GM23248 (cell line): ENCODE measurements around the gene TMEM8B. TPM values are rescaled to one million over a fixed set of nuclear protein-coding genes. Genes with fewer than 3 reads are reported as not detected.

Experiments
- DNase-seq: peaks from one replicate; pipeline ENCODE4 v3.0.0-alpha.2; 2015
- H2AFZ ChIP-seq: fragments of 200-600 bp; sonication (generic); 2 replicates; pipeline ENCODE4 v1.6.1; 2016; ENCODE audit warnings: antibody characterized with exemption
- H3F3A ChIP-seq: fragments of 200-600 bp; sonication (generic); 2 replicates; pipeline ENCODE4 v1.6.1; 2016; ENCODE audit warnings: mild to moderate bottlenecking, antibody characterized with exemption, mixed run types; ENCODE audit not compliant: insufficient read depth
- H3K27ac ChIP-seq: fragments of 200-600 bp; sonication (generic); 2 replicates; pipeline ENCODE4 v1.5.1; 2016; ENCODE audit warnings: mild to moderate bottlenecking
- H3K27me3 ChIP-seq: fragments of 200-600 bp; sonication (generic); replicated peaks from 2 replicates; pipeline ENCODE4 v1.6.1; 2016; ENCODE audit warnings: mild to moderate bottlenecking; ENCODE audit not compliant: insufficient read depth
- H3K36me3 ChIP-seq: fragments of 200-600 bp; sonication (generic); 2 replicates; pipeline ENCODE4 v1.6.1; 2016; ENCODE audit warnings: low read depth, mild to moderate bottlenecking
- H3K4me1 ChIP-seq: fragments of 200-600 bp; sonication (generic); 2 replicates; pipeline ENCODE4 v1.6.1; 2016; ENCODE audit warnings: mild to moderate bottlenecking; ENCODE audit not compliant: insufficient read depth
- H3K4me2 ChIP-seq: fragments of 200-600 bp; sonication (generic); one replicate; pipeline ENCODE4 v1.6.1; 2016; ENCODE audit warnings: mild to moderate bottlenecking; ENCODE audit not compliant: unreplicated experiment
- H3K4me3 ChIP-seq: fragments of 200-600 bp; sonication (generic); 2 replicates; pipeline ENCODE4 v1.5.1; 2016; ENCODE audit warnings: mild to moderate bottlenecking
- H3K79me2 ChIP-seq: fragments of 200-600 bp; sonication (generic); 2 replicates; pipeline ENCODE4 v1.6.1; 2016; ENCODE audit warnings: mild to moderate bottlenecking; ENCODE audit not compliant: insufficient read depth
- H3K9ac ChIP-seq: fragments of 200-600 bp; sonication (generic); 2 replicates; pipeline ENCODE4 v1.6.1; 2016; ENCODE audit warnings: mild to moderate bottlenecking
- H3K9me2 ChIP-seq: fragments of 200-600 bp; sonication (generic); 2 replicates; pipeline ENCODE4 v1.6.1; 2016; ENCODE audit warnings: mixed run types, mild to moderate bottlenecking, moderate library complexity; ENCODE audit not compliant: insufficient read depth
- H3K9me3 ChIP-seq: fragments of 200-600 bp; sonication (generic); one replicate; pipeline ENCODE4 v1.6.1; 2017; ENCODE audit warnings: low read depth
- H4K20me1 ChIP-seq: fragments of 200-600 bp; sonication (generic); 2 replicates; pipeline ENCODE4 v1.6.0; 2016; ENCODE audit not compliant: insufficient read depth
- EZH2 ChIP-seq: fragments of 200-600 bp; sonication (generic); IDR thresholded peaks from 2 replicates; pipeline ENCODE4 v1.6.1; 2018; ENCODE audit warnings: antibody characterized with exemption, mild to moderate bottlenecking; ENCODE audit not compliant: insufficient read depth, poor library complexity, severe bottlenecking
- EZH2phosphoT487 ChIP-seq: fragments of 200-600 bp; sonication (generic); IDR thresholded peaks from 2 replicates; pipeline ENCODE4 v1.6.1; 2018; ENCODE audit warnings: antibody characterized with exemption, moderate library complexity, mild to moderate bottlenecking, low read depth; ENCODE audit not compliant: insufficient read depth
- WGBS, 2 experiments: methylation state at CpG; one replicate each; pipeline ENCODE4 v1.1.6; 2015 to 2017; ENCODE audit warnings: low lambda C conversion rate in 2 of 2, low coverage in 1 of 2; ENCODE audit errors: missing lambda C conversion rate in 2 of 2; 5-methylcytosine and 5-hydroxymethylcytosine counted together
- in situ Hi-C: fragments of 300-500 bp; cut with MboI; formaldehyde crosslinking; loops from 2 replicates; pipeline ENCODE4 v1.15.0; 2020
- polyA plus RNA-seq: library from polyadenylated mRNA; unstranded; fragments of >200 nt; fragmentation: Nextera tagmentation; extraction: Ambion mirVana; gene quantifications from 2 replicates; pipeline ENCODE4 v1.2.1, GENCODE V29; 2016
- total RNA-seq: library from RNA; depleted of rRNA; stranded (reverse); fragments of >200 nt; shearing (Covaris generic); gene quantifications from 2 replicates; pipeline ENCODE4 v1.2.3, GENCODE V29; 2014

The TMEM8B gene
- total and polyA plus RNA-seq, 2 experiments from 2014 or later, result 3.7 to 4.9 TPM

DNA sequence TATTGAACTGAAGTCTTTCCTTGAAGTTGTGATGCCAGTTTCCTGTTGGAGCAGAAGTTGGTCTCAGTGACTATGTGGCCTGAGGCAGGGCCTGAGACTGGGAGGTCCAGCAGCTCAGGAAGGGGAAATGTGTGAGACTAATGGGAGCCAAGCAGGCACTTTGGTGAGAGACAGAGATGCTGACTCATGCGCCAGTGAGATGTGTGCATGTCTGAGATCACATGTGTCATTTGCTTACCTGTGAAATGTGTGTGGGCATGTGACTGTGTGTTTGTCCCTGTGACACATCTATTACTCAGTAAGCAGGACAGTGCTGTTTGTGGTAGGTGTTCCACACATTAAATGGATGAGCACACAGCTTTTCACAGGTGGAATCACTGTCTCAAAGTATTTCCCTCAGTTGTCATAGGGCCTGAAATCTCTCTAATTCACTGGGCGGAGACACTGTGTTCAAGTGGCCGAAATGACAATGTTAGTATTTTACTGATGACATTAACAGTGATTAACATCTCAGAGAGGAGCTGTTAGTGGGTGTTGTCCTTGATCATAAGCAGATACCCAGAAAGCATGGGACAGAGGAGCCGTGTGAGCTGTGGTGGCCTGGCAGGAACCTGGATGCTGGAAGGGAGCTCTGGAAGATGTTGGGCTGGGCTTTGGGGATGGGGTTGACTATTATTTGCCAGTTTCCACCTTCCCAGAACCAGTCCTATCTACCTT, 30.2 kb upstream of the TMEM8B start:
- in situ Hi-C loops, result no loop called here
- Histone ChIP-seq H3K4me1 (peaks cover 32% of the 10 kb centered on the region), H3K4me3 (no peak overlapping the region), H3K27me3 (no peaks in the 10 kb centered on the region), H3K79me2 (peaks cover 36% of the 10 kb centered on the region), H3K9me2 (no peaks in the 10 kb centered on the region), H3K9ac (peak overlapping the region; percentile 4; the same call in 1 of the 2 replicates), H4K20me1 (no peaks in the 10 kb centered on the region), H3K4me2 (peak overlapping the region; percentile 15), H3K9me3 (no peaks in the 10 kb centered on the region), H3K36me3 (peaks cover 16% of the 10 kb centered on the region), H2AFZ (no peak overlapping the region), H3K27ac (peak overlapping the region; percentile 47), H3F3A (peaks cover 20% of the 10 kb centered on the region)
- no peak for TF ChIP-seq EZH2
- TF ChIP-seq EZH2phosphoT487, result no peak
- DNase-seq, result peak; percentile 87
- WGBS, 2 experiments, result 37 to 47% methylated on average over 4 of the region's 4 CpGs

DNA sequence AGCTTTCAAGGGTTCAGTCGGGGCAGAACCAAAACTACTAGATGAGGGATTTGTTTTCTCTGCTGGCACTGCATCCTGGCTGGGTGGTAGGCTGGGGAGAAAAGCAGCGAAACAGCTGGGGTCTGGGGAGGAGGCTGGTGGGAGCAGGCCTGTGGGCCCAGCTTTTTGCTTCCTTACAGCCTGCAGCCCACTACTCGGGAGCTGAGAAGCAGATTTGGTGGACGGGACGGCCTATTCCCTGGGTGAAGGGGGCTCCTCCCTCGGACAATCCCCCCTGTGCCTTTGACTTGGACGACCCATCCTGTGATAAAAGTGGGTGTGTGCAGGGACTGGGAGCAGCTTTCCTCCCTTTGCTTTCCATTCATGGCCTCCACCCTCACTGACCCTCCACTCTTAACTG, 28.5 kb upstream of the TMEM8B start:
- Histone ChIP-seq H3K27me3 (no peaks in the 10 kb centered on the region), H3K9me3 (no peaks in the 10 kb centered on the region), H3K9ac (no peak overlapping the region), H3K4me2 (no peak overlapping the region), H2AFZ (no peak overlapping the region), H3K4me1 (peaks cover 17% of the 10 kb centered on the region), H4K20me1 (no peaks in the 10 kb centered on the region), H3K36me3 (peaks cover 16% of the 10 kb centered on the region), H3K79me2 (peaks cover 19% of the 10 kb centered on the region), H3F3A (peaks cover 20% of the 10 kb centered on the region), H3K4me3 (no peak overlapping the region), H3K9me2 (no peaks in the 10 kb centered on the region), H3K27ac (no peak overlapping the region)
- in situ Hi-C loops, result no loop called here
- WGBS, 2 experiments, result 86 to 88% methylated on average over 7 of the region's 7 CpGs
- TF ChIP-seq EZH2 (no peak), EZH2phosphoT487 (no peak)
- no peak for DNase-seq

DNA sequence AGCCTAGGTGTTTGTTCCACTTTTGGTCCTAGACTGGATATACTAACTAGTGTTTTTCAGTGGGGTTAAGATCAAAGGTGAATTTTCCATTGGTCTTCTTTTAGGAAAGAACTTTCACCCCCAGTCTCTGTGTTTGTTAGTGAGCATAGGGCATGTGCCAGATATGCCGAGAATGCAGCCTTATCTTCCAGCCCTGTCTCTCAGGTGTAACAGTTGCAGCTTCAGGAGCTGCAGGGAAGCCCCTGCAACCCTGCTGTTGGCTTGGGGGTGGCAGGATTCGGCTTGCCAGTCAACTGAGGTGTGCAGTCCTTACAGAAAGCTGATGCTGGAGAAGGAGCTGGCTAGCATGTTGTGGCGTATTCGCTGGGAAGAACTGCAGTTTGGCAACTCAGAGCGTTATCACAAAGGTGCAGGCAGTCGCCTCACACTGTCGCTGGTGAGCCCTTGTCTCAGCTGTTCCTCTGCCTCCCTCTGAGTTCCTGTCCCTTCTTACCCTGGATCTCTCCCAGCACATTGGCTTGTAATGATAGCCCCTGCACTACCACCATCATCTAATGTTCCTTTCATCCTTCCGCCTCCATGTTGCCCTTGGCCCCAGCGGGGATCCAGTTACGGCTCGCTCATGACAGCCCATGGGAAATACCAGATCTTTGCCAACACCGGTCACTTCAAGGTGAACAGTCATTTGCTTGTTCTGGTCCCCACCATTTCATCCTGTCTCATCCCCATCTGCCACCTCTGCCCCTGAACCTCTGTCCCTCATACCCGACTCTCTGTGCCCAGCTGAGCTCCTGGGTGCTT, 27.5 kb upstream of the TMEM8B start:
- Histone ChIP-seq H2AFZ (no peak overlapping the region), H3F3A (peaks cover 20% of the 10 kb centered on the region), H3K4me2 (no peak overlapping the region), H3K9ac (no peak overlapping the region), H3K4me1 (peaks cover 13% of the 10 kb centered on the region), H3K36me3 (peaks cover 16% of the 10 kb centered on the region), H3K27ac (no peak overlapping the region), H3K9me3 (no peaks in the 10 kb centered on the region), H3K27me3 (no peaks in the 10 kb centered on the region), H3K9me2 (no peaks in the 10 kb centered on the region), H4K20me1 (no peaks in the 10 kb centered on the region), H3K4me3 (no peak overlapping the region), H3K79me2 (peaks cover 9% of the 10 kb centered on the region)
- 95 to 96% methylated on average over 13 of the region's 13 CpGs for WGBS, 2 experiments
- TF ChIP-seq EZH2 (no peak), EZH2phosphoT487 (no peak)
- in situ Hi-C loops, result no loop called here
- no peak for DNase-seq

DNA sequence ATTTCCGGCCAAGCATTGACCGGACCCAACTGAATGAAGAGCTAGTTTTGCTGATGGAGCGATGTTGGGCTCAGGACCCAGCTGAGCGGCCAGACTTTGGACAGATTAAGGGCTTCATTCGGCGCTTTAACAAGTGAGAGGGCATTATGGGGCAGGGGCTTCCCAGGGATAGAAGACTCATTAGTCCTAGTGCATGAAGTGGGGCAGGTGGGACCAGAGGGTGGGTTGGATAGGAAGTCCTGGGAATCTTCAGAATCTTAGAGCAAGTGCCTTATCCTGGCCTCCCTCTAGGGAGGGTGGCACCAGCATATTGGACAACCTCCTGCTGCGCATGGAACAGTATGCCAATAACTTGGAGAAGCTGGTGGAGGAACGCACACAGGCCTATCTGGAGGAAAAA, 22.9 kb upstream of the TMEM8B start:
- Histone ChIP-seq H3K4me2 (no peak overlapping the region), H3K9me2 (no peaks in the 10 kb centered on the region), H2AFZ (no peak overlapping the region), H3F3A (no peaks in the 10 kb centered on the region), H3K4me3 (no peak overlapping the region), H3K27me3 (no peaks in the 10 kb centered on the region), H4K20me1 (no peaks in the 10 kb centered on the region), H3K27ac (no peak overlapping the region), H3K79me2 (no peaks in the 10 kb centered on the region), H3K36me3 (peaks cover 16% of the 10 kb centered on the region), H3K9me3 (no peaks in the 10 kb centered on the region), H3K4me1 (no peaks in the 10 kb centered on the region), H3K9ac (no peak overlapping the region)
- TF ChIP-seq EZH2 (no peak), EZH2phosphoT487 (no peak)
- WGBS, 2 experiments, result 95 to 96% methylated on average over 8 of the region's 8 CpGs
- in situ Hi-C loops, result no loop called here
- DNase-seq, result no peak
